SH-SY5Y (cell line): ENCODE measurements around the gene DHX35.

ENCODE experiments used
- GATA2 ChIP-seq: IDR thresholded peaks from 2 replicates; pipeline ENCODE4 v1.6.1; 2011; ENCODE audit warnings: mild to moderate bottlenecking, low read depth, low read length
- GATA3 ChIP-seq: IDR thresholded peaks from 2 replicates; pipeline ENCODE4 v1.6.1; 2011; ENCODE audit warnings: low read depth, mild to moderate bottlenecking, low read length, moderate library complexity

- no peak for TF ChIP-seq GATA3
- no peak for TF ChIP-seq GATA2
Measured at GRCh38 chr20:39013662-39014109, 51.5 kb downstream of the DHX35 start.
